ENCODE results near the gene BRIP1.

BRIP1 gene

DNA sequence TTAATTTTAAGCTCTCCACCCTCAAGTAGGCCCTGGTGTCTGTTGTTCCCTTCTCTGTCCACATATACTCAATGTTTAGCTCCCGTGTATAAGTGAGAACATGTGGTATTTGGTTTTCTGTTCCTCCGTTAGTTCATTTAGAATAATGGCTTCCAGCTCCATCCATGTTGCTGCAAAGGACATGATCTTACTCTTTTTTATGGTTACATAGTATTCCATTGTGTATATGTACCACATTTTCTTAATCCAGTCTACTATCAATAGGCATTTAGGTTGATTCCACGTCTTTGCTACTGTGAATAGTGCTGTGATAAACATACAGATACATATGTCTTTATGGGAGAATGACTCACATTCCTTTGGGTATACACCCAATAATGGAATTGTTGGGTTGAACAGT is 160.9 kb downstream of the BRIP1 start:
- Mint-ChIP-seq H3K27ac (no peak overlapping the region), H3K9me3 (peaks cover 89% of the 10 kb centered on the region), H3K36me3 (ENCODE audit: low read depth) (peaks cover 98% of the 10 kb centered on the region)

DNA sequence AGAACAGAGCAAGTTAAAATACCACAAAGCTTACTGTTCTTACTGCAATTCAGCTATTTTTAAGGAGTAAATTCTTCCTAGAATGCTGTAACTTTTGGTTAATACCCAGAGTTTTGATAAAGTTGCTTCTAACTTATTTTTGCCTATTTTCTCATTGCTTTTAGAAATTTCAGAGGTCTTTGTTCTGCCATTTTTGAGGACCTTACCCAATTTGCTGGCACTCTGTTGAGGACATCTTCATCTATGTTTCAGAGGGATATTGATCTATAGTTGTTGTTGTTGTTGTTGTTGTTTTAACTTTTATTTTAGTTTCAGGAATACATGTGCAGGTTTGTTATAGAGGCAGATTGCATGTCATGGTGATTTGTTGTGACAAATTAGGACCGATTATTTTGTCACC is 161.3 kb downstream of the BRIP1 start:
- DNase-seq, result no peak
- Mint-ChIP-seq H3K4me1 (no peaks in the 10 kb centered on the region), H3K4me3 (no peak overlapping the region), H3K27ac (no peak overlapping the region), H3K27me3 (ENCODE audit: low read depth, poor library complexity) (no peaks in the 10 kb centered on the region), H3K36me3 (ENCODE audit: low read depth) (peaks cover 98% of the 10 kb centered on the region), H3K9me3 (peaks cover 93% of the 10 kb centered on the region)
- TF ChIP-seq, protein P1, sequence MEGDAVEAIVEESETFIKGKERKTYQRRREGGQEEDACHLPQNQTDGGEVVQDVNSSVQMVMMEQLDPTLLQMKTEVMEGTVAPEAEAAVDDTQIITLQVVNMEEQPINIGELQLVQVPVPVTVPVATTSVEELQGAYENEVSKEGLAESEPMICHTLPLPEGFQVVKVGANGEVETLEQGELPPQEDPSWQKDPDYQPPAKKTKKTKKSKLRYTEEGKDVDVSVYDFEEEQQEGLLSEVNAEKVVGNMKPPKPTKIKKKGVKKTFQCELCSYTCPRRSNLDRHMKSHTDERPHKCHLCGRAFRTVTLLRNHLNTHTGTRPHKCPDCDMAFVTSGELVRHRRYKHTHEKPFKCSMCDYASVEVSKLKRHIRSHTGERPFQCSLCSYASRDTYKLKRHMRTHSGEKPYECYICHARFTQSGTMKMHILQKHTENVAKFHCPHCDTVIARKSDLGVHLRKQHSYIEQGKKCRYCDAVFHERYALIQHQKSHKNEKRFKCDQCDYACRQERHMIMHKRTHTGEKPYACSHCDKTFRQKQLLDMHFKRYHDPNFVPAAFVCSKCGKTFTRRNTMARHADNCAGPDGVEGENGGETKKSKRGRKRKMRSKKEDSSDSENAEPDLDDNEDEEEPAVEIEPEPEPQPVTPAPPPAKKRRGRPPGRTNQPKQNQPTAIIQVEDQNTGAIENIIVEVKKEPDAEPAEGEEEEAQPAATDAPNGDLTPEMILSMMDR (IDR thresholded peaks at IDR 0.05), result no peak

More for the DNA sequence above, 160.9 kb downstream of the BRIP1 start:
- no peaks in the 10 kb centered on the region for H3K4me1 Mint-ChIP-seq
- DNase-seq, result no peak
- H3K27me3 Mint-ChIP-seq (ENCODE audit: low read depth, poor library complexity), result no peaks in the 10 kb centered on the region
- H3K4me3 Mint-ChIP-seq, result no peak overlapping the region
- TF ChIP-seq, protein P1 (IDR thresholded peaks at IDR 0.05), result no peak

DNA sequence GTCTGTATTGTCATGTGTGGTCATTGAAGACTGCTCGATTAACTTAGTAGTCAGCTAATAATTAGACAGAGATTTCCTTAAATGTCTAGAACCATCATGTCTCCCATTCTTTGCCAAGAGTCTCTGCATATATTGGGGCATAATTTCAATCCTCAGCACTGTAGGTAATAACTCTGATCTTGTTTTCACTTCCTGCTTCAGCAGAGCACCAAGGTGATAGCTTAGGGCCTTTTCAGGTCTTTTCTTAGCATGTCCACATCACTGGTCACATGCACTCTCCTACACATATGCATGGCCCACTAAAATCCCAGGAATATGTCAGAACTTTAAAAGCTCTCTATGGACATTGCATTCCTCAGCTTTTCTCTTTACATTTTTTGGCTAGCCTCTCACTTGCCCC is 162.0 kb downstream of the BRIP1 start:
- Mint-ChIP-seq H3K4me1 (no peaks in the 10 kb centered on the region), H3K27me3 (ENCODE audit: low read depth, poor library complexity) (no peaks in the 10 kb centered on the region), H3K9me3 (peaks cover 96% of the 10 kb centered on the region), H3K27ac (no peak overlapping the region), H3K36me3 (ENCODE audit: low read depth) (peaks cover 98% of the 10 kb centered on the region), H3K4me3 (no peak overlapping the region)
- DNase-seq, result no peak
- TF ChIP-seq, protein P1 (IDR thresholded peaks at IDR 0.05), result no peak

DNA sequence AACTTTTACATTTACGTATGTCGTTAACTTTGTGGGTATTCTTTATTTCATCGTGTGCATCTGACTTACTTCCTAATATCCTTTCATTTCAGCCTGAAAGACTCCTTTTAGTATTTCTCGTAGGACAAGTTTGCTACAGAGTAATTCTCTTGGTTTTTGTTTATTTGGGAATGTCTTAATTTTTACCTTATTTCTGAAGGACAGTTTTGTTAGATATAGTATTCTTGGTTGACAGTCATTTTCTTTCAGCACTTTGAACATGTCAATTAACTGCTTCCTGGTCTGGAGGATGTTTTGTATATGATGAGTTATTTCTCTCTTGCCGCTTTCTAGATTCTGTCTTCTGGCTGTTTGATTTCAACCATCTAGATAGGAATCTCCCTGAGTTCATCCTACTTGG is 163.1 kb downstream of the BRIP1 start:
- H3K27ac Mint-ChIP-seq, result no peak overlapping the region
- no peaks in the 10 kb centered on the region for H3K27me3 Mint-ChIP-seq (ENCODE audit: low read depth, poor library complexity)
- no peak for DNase-seq
- TF ChIP-seq, protein P1 (IDR thresholded peaks at IDR 0.05), result no peak
- H3K36me3 Mint-ChIP-seq (ENCODE audit: low read depth), result peaks cover 98% of the 10 kb centered on the region
- peaks cover 98% of the 10 kb centered on the region for H3K9me3 Mint-ChIP-seq
- H3K4me3 Mint-ChIP-seq, result no peak overlapping the region
- no peaks in the 10 kb centered on the region for H3K4me1 Mint-ChIP-seq

DNA sequence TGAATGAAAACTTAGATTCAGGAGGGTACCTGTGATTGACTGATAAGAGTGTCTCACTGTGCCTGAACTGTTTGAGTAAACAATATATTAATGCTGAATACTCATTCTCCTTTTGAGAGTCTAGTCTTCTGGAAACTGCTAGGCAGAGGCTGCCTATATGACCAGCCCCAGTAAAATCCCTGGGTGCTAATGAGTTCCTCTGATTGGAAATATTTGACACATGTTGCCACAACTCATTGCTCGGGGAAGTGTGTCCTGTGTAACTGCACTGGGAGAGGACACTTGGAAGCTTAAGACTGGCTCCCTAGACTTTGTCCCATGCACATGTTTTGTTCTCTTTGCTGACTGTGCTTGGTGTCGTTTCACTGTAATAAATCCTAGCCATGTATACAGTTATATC is 163.6 kb downstream of the BRIP1 start:
- Mint-ChIP-seq H3K9me3 (peaks cover 95% of the 10 kb centered on the region), H3K36me3 (ENCODE audit: low read depth) (peaks cover 98% of the 10 kb centered on the region)

DNA sequence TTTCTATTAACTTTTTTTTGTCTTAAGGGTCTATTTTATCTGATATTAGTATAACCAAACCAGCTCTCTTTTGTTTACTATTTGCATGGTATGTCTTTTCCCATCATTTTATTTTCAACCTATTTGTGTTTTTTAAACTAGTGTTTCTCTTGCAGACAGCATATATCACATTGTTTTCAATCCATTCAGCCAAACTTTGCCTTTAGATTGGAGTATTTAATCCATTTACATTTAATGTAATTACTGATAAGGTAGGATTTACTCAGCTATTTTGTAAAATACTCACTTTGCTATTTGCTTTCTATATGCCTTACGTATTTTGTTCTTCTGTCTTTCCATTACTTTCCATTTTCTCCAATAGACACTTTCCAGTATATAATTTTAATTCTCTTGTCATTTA is 164.3 kb downstream of the BRIP1 start:
- TF ChIP-seq, protein P1 (IDR thresholded peaks at IDR 0.05), result no peak
- H3K4me3 Mint-ChIP-seq, result no peak overlapping the region
- H3K9me3 Mint-ChIP-seq, result peaks cover 89% of the 10 kb centered on the region
- no peak overlapping the region for H3K27ac Mint-ChIP-seq
- no peaks in the 10 kb centered on the region for H3K4me1 Mint-ChIP-seq
- no peaks in the 10 kb centered on the region for H3K27me3 Mint-ChIP-seq (ENCODE audit: low read depth, poor library complexity)
- DNase-seq, result no peak
- H3K36me3 Mint-ChIP-seq (ENCODE audit: low read depth), result peaks cover 98% of the 10 kb centered on the region

More for the DNA sequence above, 163.6 kb downstream of the BRIP1 start:
- no peak overlapping the region for H3K4me3 Mint-ChIP-seq
- no peaks in the 10 kb centered on the region for H3K27me3 Mint-ChIP-seq (ENCODE audit: low read depth, poor library complexity)
- TF ChIP-seq, protein P1 (IDR thresholded peaks at IDR 0.05), result no peak
- DNase-seq, result no peak
- H3K4me1 Mint-ChIP-seq, result no peaks in the 10 kb centered on the region
- no peak overlapping the region for H3K27ac Mint-ChIP-seq

All from nephron progenitor cell (in vitro differentiated cells).